Measurements from ENCODE around the gene KCTD16.

The KCTD16 gene

GRCh38 chr5:144167998-144168397, 2.7 kb upstream of the KCTD16 start:
- DNase-seq: no peak

GRCh38 chr5:144169904-144170275, 783 bp upstream of the KCTD16 start:
- DNase-seq: no peak

GRCh38 chr5:144173766-144174165, 3.1 kb downstream of the KCTD16 start:
- DNase-seq: no peak

GRCh38 chr5:144177548-144177947, 6.9 kb downstream of the KCTD16 start:
- DNase-seq: no peak

- no peak for DNase-seq
Measured at GRCh38 chr5:144179226-144179625, 8.6 kb downstream of the KCTD16 start.

GRCh38 chr5:144183254-144183889, 12.7 kb downstream of the KCTD16 start:
- no peak for DNase-seq

GRCh38 chr5:144187699-144188294, 17.1 kb downstream of the KCTD16 start:
- peak; percentile 57 for DNase-seq

- DNase-seq: peak; percentile 83
Measured at GRCh38 chr5:144189800-144190429, 19.2 kb downstream of the KCTD16 start.

GRCh38 chr5:144191531-144191930, 20.9 kb downstream of the KCTD16 start:
- DNase-seq: no peak

GRCh38 chr5:144191998-144192397, 21.3 kb downstream of the KCTD16 start:
- DNase-seq: no peak

GRCh38 chr5:144192661-144193060, 22.0 kb downstream of the KCTD16 start:
- no peak for DNase-seq

GRCh38 chr5:144194144-144194543, 23.5 kb downstream of the KCTD16 start:
- no peak for DNase-seq

- DNase-seq: no peak
Measured at GRCh38 chr5:144195448-144195847, 24.8 kb downstream of the KCTD16 start.

GRCh38 chr5:144196612-144197011, 25.9 kb downstream of the KCTD16 start:
- no peak for DNase-seq

GRCh38 chr5:144198386-144198785, 27.7 kb downstream of the KCTD16 start:
- DNase-seq: no peak

- DNase-seq: no peak
Measured at GRCh38 chr5:144201588-144201987, 30.9 kb downstream of the KCTD16 start.

- DNase-seq: no peak
Measured at GRCh38 chr5:144202072-144202471, 31.4 kb downstream of the KCTD16 start.

- no peak for DNase-seq
Measured at GRCh38 chr5:144202726-144203125, 32.1 kb downstream of the KCTD16 start.

- DNase-seq: no peak
Measured at GRCh38 chr5:144203750-144204596, 33.3 kb downstream of the KCTD16 start.

GRCh38 chr5:144205141-144205551, 34.5 kb downstream of the KCTD16 start:
- no peak for DNase-seq

GRCh38 chr5:144206141-144206540, 35.5 kb downstream of the KCTD16 start:
- no peak for DNase-seq

GRCh38 chr5:144207875-144208444, 37.3 kb downstream of the KCTD16 start:
- DNase-seq: no peak

- DNase-seq: no peak
Measured at GRCh38 chr5:144209361-144209760, 38.7 kb downstream of the KCTD16 start.

Data from stimulated activated naive CD4-positive, alpha-beta T cell treated with Interleukin-2 at 50 U/mL for 16 hours (primary cell).